Stimulated activated CD8-positive, alpha-beta memory T cell treated with anti-CD3 and anti-CD28 coated beads, Interleukin-7, amount 100 ng/mL, for 4 hours (primary cell): ENCODE results near the gene RLN1.
"Not testable (repeated sequence)": the region's sequence is repeated elsewhere in the genome, so short reads cannot be mapped to it uniquely, and the experiment has no call there.

Experiments used
- DNase-seq, 2 donors: peaks; one replicate each; pipeline ENCODE4 v3.0.0-alpha.2; 2020; ENCODE audit warnings: low read depth in 2 of 2

The RLN1 gene

GRCh38 chr9:5321601-5322000 lies 18.1 kb downstream of the RLN1 start:
- not testable (repeated sequence) for DNase-seq

GRCh38 chr9:5321058-5321457 lies 18.6 kb downstream of the RLN1 start:
- no peak for DNase-seq

GRCh38 chr9:5316406-5316805 lies 23.3 kb downstream of the RLN1 start:
- not testable (repeated sequence) for DNase-seq

DNA sequence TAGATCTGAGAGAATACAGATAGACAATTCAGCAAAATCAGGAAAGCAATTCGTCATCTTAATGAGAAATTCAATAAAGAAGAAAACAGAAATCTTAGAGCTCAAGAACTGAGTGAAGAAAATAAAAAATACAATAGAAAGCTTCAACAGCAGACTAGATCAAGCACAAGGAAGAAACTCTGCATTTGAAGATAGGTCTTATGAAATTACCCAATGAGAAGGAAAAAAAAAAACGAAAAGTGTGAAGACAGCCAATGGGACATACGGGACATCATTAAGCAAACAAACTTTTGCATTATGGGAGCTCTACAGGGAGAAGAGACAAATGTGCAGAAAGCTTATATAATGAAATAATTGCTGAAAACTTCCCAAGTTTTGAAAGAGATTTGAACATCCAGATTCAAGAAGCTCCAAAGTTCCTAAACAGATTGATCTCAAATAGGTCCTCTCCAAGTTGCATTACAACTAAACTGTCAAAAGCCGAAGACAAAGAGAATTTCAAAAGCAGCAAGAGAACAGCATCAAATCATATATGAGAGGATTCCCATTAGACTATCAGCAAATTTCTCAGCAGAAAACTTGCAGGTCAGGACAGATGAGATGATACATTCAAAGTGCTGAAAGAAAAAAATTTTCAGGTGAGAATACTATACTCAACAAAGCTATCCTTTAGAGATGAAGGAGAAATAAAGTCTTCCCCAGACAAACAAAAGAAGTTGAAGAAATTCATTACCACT lies 24.3 kb downstream of the RLN1 start:
- DNase-seq = no peak

GRCh38 chr9:5310851-5311250 lies 28.8 kb downstream of the RLN1 start:
- no peak for DNase-seq

- no peak for DNase-seq
Observed at GRCh38 chr9:5305741-5306140, 33.9 kb downstream of the RLN1 start.

DNA sequence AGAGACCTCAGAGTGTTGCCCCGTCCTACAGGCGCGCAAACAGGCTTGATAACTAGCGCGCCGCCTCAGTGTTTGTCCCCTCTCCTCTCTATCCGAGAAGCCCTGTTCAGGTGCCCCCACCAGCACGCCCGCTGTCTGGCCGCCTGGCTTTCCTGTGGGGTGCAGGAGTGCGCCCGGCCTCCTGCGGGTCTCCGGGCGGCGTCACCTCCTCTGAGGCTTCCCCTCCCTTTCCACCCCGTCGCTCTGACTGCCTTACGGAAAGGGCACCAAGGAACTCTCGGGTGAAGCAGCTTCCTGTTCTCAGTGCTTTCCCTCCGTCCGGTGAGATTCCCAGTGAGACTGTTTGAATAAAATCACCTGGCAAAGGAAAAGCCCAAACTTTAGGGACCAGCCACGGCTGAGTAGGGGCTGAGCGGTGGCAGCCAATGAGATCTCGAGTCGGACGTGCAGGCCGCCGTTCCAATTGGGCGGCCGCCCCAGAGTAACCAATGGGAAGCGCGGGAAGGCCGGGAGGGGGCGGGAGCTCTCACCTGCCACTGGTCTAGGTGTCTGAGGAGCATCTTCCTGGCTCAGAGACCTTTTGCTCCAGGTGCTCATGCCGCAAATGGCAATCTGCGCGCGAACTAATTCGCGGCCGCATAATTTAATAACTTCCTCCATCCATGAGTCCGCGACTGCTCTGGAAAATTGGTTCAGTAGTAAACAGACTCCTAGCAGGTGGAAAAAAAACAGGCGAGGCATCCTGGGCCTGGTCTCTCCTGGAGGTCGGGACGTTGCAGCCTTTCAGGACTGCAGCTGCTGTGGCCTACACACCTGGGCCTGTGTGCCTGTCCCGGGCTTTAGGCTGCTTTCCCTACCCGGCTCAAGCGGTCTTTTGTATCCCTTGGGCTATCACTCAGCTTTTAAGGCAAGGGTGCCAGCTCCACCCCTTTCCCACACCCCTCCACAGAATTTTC lies 35.6 kb downstream of the RLN1 start, which contains the start of gene RLN2:
Gene RLN2 (minus strand): TSS at position 877 of the 956 bp plus-strand sequence. CDS start 136 bp downstream, at position 741.
- DNase-seq = not testable (repeated sequence)

DNA sequence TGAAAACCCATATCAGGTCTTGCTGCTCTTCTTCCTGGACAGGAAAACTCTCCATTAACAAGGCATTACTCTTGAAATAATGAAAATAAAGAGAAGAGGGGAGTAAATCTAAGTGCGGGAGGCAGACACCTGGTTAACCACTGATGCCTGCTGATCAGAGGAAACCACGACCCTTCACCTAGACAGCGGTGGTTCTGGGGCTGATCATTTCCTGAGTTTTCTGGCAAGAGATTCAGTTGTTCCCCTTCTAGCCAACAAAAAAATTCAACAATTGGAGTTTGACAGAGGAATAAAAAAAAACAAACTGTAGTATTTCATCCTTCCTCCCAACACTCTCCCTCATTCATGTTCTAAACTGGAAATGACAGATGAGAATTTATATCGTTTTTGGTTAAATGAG lies 38.1 kb downstream of the RLN1 start:
- DNase-seq = no peak

- DNase-seq = no peak
Observed at GRCh38 chr9:5292141-5292540, 47.5 kb downstream of the RLN1 start.

- no peak for DNase-seq
Observed at GRCh38 chr9:5288591-5288990, 51.1 kb downstream of the RLN1 start.

DNA sequence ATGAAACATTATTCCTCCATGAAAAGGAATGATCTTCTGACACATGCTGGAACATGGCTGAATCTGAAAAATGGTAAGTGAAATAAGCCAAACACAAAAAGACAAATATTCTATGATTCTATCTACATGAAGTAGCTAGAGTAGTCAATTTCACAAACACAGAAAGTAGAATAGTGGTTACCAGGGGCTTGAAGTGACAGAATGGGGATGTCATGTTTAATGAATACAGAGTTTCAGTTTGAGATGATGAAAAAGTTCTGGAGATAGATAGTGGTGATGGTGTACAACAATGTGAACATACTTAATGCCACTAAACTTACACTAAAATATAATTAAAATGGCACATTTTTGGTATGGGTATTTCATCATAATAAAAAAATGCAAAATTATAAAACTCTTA lies 53.4 kb downstream of the RLN1 start:
- no peak for DNase-seq
